ENCODE results near the gene RAB7A.
"Not testable (repeated sequence)": the region's sequence is repeated elsewhere in the genome, so short reads cannot be mapped to it uniquely, and the experiment has no call there.

RAB7A gene

DNA sequence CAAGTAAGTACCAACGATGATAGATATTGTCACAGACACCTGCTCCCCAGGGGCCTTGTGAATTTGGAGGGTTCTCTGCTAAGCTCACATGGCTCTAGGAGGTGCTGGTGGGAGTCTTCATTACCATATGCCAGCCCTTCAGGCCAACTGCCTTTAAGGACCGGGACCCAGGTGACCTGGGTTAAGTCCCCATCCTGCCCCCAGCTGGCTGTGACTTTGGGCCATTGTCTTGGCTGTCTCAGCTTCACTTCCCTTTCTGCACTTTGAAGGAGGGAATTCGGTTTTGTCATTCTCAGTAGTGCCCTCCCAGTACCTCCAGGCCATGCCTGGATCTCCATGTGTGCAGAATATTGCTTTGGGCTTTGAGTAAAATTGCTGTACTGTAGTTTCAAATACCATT is 80.6 kb downstream of the RAB7A start:
- no peak for DNase-seq
- in situ Hi-C loops (cut with MboI; ENCODE audit: low pct_unique_long_range_greater_than_20kb, low sequenced_read_pairs), result no loop called here

DNA sequence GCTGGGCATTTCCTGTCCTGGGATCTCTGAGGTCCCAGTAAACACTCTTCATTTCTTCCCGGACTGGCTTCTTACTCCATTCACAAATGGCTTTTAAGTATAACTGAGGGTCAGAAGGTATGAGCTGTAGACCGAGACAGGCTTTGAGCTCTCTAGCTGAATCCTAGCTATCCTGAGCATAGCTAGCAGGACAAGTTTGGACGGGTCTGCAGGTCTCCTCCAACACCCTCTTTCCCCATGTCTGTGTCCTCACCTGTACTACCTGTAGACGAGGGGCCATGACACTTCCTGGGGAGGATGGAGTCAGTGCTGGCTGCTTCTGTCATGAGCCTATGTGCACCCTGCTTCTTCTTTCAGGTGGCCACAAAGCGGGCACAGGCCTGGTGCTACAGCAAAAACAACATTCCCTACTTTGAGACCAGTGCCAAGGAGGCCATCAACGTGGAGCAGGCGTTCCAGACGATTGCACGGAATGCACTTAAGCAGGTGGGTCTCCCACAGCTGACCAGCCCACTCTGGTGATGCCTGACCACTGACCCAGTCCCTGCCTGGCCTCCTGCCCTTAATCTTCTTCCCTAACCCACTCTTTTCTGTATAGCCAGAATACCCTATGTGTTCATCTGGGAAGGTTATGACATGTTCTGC is 81.3 kb downstream of the RAB7A start:
- in situ Hi-C loops (cut with MboI; ENCODE audit: low pct_unique_long_range_greater_than_20kb, low sequenced_read_pairs), result no loop called here
- DNase-seq, result no peak

DNA sequence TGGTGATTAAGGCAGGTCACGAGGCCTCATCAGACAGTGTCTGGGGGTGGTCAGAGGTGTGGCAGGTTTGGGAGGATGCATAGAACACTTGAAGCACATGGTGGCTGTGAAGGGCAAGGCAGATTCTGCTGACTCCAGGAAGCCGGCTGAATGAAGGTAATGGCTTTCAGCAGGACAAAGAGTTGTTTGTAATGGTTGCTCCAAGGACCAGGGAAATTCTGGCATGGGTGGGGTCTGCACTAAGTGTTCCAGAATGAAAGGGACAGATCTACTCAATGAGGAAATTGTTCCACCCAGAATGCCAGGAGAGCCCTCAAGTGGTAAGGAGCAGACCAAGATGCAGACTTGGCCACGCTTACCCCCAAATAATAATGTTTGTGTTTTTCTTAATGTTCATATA is 82.7 kb downstream of the RAB7A start:
- DNase-seq, result no peak
- in situ Hi-C loops (cut with MboI; ENCODE audit: low pct_unique_long_range_greater_than_20kb, low sequenced_read_pairs), result no loop called here

DNA sequence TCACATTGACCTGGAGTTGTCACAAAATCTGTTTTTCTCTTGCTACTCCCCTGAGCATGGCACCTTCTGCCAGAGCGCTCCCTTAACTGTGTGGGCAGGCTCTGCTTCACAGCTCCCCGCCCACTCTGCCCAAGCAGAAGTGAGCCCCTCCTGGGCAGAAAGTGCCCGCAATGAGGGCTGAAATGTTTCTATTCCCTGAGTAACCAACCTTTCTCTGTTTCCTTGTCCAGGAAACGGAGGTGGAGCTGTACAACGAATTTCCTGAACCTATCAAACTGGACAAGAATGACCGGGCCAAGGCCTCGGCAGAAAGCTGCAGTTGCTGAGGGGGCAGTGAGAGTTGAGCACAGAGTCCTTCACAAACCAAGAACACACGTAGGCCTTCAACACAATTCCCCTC is 87.1 kb downstream of the RAB7A start:
- no peak for DNase-seq
- in situ Hi-C loops (cut with MboI; ENCODE audit: low pct_unique_long_range_greater_than_20kb, low sequenced_read_pairs), result no loop called here

DNA sequence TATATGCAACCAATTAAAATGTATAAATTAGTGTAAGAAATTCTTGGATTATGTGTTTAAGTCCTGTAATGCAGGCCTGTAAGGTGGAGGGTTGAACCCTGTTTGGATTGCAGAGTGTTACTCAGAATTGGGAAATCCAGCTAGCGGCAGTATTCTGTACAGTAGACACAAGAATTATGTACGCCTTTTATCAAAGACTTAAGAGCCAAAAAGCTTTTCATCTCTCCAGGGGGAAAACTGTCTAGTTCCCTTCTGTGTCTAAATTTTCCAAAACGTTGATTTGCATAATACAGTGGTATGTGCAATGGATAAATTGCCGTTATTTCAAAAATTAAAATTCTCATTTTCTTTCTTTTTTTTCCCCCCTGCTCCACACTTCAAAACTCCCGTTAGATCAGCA is 88.1 kb downstream of the RAB7A start:
- no peak for DNase-seq
- in situ Hi-C loops (cut with MboI; ENCODE audit: low pct_unique_long_range_greater_than_20kb, low sequenced_read_pairs), result no loop called here

DNA sequence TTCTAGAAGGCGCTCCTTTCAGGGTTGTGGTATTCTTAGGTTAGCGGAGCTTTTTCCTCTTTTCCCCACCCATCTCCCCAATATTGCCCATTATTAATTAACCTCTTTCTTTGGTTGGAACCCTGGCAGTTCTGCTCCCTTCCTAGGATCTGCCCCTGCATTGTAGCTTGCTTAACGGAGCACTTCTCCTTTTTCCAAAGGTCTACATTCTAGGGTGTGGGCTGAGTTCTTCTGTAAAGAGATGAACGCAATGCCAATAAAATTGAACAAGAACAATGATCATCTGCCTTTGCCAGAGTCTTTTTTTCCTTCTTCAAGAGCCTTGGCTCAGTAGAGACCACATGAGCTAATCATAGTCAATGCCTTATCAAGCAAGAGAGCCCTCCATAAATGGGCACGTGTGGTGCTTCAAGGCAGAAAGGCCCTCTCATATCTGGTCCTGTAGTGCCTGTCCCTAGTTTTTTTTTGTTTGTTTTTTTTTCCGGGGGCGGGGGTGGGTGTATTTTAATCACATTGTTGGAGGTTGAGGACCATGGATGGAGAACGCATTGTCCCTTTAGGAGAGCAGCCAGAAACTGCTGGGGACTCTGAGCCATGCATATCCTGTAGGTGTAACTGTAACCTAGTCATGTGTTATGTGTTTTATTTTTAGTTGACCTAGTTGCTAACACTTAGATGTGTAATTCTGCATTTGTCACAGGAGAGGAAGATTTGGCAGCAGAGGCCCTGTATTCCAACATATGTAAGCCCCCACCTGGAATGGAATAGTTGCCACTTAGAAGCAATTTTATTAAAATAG is 88.7 kb downstream of the RAB7A start:
- in situ Hi-C loops (cut with MboI; ENCODE audit: low pct_unique_long_range_greater_than_20kb, low sequenced_read_pairs), result no loop called here
- DNase-seq, result no peak

DNA sequence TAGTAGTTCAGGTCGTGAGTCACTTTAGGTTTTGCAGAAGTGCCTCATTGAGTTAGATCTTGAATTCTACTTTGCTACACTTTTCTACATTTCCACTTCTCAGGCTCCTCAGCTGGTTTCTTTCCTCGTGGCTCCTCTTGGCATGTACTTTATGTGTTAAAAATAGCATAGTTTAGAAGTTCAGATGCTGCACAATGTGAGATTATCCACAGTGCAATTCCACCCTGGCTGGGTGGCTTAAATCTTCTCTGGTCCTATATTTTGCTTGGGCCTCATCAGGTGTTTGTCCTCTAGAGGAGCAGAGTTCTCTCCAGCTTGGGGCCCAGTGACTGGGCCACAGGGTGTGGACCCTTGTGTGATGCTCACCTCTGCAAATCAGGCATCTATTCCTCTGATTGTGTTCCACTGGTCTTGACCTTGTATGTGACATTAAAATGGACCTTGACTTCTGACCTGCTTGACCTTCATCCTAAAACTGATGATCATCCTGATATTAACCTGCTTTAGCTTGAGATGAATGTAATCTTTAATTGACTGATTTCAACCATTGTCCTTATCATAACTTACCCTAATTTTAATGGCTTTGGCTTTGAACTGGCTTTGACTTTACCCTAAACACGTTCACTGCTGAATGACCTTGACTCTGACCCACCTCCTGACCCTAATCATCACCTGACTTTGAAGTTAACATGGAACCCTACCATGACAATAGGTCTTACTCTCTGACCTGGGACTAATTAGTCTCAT is 89.5 kb downstream of the RAB7A start:
- in situ Hi-C loops (cut with MboI; ENCODE audit: low pct_unique_long_range_greater_than_20kb, low sequenced_read_pairs), result no loop called here
- no peak for DNase-seq

DNA sequence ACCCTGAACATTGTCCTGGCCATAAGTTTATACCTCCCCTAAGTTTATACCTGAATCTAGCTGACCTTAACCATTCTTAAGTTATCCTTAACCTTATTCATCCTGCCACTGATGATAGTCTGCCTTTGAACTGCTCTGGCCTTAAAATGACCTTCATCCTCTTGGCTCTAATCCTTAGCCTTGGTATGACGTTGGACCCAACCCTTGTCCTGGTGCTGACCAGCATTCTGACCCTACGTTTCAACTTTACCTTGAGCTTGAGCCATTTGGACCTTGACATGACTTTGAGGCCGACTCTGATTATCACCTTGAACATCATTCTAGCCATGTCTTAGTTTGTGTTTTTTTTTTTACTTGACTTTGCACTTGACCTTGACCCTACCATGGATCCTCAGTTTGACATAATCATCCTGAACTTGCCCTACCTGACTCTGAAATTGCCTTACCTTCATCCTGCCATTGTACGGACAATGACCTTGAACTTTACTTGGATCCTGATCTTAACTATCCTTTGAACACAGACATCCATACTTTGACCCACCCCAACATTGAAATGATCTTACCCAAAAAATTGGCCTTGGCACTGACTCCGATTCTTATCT is 92.3 kb downstream of the RAB7A start:
- no peak for DNase-seq
- in situ Hi-C loops (cut with MboI; ENCODE audit: low pct_unique_long_range_greater_than_20kb, low sequenced_read_pairs), result no loop called here

DNA sequence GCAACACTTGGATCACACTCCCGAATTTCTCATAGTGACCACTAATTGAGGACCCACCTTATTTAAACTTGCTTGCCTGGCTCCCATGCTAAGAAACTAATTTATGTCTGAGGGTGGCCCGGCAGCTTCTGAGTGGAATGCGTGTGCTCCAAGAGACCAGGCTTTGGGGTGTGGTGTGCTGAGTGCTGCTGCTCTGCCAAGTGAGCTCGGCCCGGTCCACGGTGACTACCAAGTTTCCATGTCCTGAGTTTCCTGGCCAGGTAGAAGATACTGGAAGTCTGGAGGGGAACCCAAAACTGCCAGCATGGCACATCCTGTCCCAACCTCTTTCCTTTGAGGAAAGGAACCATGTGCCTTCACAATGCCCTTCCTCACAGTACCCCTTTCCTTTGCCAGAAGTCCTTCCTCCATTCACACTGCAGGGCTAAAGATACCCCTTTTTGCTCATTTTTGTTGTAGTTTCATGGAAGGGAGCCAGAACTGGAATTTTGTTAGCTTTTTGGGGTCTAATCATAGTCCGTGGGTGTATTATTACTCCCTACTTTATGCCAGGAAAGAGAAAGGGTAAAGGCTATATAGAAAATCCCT is 94.4 kb downstream of the RAB7A start:
- no peak for DNase-seq

DNA sequence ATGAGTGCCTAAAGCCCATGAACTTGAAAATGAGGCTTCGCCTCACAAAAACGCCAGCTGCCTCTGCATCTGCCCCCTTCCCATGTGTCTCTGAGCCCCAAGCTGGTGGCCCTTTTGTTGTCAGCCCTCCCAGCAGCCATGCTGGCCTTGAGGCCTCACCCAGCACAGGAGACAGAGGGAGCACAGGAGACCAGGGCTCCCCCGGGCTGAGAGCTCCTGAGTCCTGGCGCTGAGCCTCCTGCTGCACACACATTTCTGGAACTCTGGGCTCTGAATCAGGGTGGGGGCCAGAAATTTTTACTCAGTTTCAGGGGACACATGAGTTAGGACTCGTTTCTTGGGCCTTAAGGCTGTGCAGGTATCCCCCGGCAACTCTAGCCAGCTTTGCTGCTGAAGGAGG is 97.0 kb downstream of the RAB7A start:
- no peak for DNase-seq
- in situ Hi-C loops (cut with MboI; ENCODE audit: low pct_unique_long_range_greater_than_20kb, low sequenced_read_pairs), result no loop called here

More for the DNA sequence above, 94.4 kb downstream of the RAB7A start:
- in situ Hi-C loops (cut with MboI; ENCODE audit: low pct_unique_long_range_greater_than_20kb, low sequenced_read_pairs), result no loop called here

DNA sequence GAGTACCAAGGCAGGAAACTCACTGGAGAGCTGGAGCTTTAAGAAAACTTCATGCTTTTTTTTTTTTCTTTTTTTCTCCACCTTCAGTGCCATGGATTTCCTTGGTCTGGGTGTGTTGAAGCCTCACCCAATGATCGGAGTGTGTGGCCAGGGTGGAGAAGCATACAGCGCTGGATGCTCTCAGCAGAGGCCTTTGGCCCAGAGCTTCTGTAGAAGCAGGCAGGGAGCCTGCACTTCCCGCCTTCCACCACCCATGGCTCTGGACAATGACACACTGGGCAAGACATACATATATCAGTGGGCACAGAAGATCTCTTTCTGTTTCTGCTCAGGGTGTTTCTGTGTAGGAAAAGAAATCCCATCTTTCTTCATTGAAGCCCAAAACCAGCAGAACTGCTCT is 97.6 kb downstream of the RAB7A start:
- DNase-seq, result no peak
- in situ Hi-C loops (cut with MboI; ENCODE audit: low pct_unique_long_range_greater_than_20kb, low sequenced_read_pairs), result no loop called here

DNA sequence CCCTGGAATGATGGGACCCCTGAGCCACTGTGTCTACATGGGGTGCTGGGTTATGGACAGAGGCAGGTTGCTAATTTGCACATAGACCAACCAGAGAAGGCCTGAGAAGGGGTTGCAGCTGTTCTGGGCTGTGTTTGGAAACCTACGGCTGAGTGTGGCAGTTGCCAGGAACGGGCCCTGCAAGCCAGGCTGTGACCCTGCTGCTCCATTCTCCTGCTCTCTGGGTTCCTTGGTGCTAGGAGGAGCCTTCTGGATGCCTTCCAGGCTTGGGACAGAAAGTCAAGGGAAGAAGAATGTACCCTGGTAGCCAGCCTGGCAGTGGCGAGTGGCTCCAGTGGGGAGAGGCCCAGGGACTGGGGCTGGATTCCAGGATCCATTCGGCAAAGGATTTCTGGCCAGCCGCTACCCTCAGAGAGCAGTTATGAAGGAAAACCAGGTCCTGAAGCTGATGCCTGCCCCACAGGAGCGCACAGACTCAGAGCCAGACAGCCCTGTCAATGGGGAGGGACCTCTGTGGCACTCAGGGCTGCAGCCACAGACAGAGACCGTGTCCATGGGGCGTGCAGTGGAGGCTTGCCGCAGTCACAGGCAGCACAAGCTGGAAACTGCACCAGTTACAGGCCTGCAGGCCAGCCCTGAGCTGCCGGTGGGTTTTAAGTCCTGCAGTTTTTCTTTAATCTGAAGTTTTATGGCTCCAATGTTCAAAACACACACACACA is 98.3 kb downstream of the RAB7A start:
- in situ Hi-C loops (cut with MboI; ENCODE audit: low pct_unique_long_range_greater_than_20kb, low sequenced_read_pairs), result no loop called here
- DNase-seq, result no peak

DNA sequence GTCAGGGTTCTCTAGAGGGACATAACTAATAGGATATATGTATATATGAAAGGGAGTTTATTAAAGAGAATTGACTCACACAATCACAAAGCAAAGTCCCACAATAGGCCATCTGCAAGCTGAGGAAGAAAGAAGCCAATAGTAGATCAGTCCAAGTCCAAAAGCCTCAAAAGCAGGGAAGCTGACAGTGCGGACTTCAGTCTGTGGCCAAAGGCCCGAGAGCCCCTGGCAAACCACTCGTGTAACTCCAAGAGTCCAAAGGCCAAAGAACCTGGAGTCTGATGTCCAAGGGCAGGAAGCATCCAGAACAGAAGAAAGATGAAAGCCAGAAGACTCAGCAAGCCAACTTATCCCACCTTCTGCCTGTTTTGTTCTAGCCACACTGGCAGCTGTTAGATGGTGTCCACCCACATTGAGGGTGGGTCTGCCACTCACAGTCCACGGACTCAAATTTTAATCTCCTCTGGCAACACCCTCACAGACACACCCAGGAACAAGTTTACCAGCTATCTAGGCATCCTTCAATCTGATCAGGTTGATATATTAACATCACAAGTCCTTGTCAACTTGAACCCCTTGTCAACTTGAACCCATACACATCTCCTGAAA is 99.2 kb downstream of the RAB7A start:
- in situ Hi-C loops (cut with MboI; ENCODE audit: low pct_unique_long_range_greater_than_20kb, low sequenced_read_pairs), result no loop called here

DNA sequence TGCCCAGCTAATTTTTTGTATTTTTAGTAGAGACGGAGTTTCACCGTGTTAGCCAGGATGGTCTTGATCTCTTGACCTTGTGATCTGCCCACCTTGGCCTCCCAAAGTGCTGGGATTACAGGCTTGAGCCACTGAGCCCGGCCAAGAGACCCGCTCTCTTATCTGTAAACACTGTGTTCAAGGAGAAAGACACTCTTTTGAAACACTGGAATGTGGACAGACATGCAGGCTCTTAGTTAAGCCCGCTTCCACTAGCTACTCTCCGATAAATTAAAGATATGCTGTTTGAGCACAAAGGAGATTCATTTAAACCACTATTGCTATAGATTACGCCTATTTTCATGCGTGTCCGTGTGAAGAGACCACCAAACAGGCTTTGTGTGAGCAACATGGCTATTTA is 103.1 kb downstream of the RAB7A start:
- in situ Hi-C loops (cut with MboI; ENCODE audit: low pct_unique_long_range_greater_than_20kb, low sequenced_read_pairs); DNase-seq: not testable (repeated sequence)

More for the DNA sequence above, 99.2 kb downstream of the RAB7A start:
- DNase-seq, result no peak

DNA sequence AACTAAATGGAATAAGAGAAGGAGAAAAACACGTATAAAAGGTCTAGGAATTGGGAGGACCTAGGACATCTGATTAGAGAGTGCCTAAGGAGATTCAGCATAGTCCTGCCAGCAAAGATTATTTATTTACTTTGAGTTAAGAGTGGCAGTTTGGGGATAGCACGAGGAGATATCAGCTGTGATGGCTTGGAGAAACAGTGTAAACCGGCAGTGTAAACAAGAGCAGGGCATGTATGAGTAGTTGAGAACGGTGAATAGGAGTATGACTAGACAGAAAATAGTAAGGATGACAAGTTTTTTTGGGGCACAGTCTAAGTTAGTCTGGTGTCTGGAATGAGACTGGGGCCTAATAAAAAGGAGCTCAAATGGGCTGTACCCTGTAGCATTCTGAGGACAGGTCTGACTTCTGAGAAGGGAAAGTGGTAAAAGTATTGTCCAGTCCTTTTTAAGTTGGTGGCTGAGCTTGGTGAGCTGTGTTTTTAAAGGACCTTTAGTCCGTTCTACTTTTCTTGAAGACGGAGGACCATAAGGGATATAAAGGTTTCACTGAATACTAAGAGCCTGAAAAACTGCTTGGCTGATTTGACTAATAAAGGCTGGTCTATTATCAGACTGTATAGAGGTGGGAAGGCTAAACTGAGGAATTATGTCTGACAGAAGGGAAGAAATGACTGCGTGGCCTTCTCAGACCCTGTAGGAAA is 104.1 kb downstream of the RAB7A start:
- in situ Hi-C loops (cut with MboI; ENCODE audit: low pct_unique_long_range_greater_than_20kb, low sequenced_read_pairs), result not testable (repeated sequence)

DNA sequence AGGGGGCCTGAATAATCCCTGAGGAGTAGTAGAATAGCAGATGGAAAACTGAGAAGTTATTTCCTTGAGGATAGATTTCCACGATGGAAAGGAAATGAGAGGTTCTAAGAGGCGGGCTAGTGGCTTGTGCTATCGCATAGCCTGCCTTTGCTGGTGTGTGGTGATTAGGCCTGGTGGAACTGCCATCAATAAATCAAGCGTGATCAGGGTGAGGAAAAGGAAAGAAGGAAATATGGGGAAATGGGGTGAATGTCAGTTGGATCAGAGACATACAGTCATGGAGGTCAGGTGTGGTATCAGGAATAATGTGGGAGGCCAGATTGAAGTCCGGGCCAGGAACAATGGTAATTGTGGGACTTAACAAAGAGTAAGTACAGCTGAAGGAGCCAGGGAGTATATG is 104.8 kb downstream of the RAB7A start:
- DNase-seq; in situ Hi-C loops (cut with MboI; ENCODE audit: low pct_unique_long_range_greater_than_20kb, low sequenced_read_pairs): not testable (repeated sequence)

More for the DNA sequence above, 104.1 kb downstream of the RAB7A start:
- not testable (repeated sequence) for DNase-seq

DNA sequence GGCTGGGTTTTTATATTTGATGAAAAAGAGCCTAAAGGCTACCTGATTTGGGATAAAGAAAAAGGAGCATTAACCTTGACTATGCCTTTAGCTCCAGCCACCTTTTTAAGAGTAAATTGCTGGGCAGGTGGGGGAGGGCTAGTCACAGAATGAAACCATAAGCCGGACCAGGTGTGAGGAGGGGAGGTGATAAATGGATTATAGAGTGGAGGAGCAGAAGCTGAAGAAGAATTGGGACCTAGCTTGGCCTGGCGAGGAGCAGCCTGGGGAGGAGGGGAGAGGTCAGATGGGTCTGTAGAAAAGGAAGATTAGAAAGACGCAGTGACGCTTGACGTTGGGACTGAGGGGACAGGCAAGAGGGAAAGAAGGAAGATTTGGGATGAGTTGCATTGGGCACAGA is 107.0 kb downstream of the RAB7A start:
- in situ Hi-C loops (cut with MboI; ENCODE audit: low pct_unique_long_range_greater_than_20kb, low sequenced_read_pairs); DNase-seq: not testable (repeated sequence)

DNA sequence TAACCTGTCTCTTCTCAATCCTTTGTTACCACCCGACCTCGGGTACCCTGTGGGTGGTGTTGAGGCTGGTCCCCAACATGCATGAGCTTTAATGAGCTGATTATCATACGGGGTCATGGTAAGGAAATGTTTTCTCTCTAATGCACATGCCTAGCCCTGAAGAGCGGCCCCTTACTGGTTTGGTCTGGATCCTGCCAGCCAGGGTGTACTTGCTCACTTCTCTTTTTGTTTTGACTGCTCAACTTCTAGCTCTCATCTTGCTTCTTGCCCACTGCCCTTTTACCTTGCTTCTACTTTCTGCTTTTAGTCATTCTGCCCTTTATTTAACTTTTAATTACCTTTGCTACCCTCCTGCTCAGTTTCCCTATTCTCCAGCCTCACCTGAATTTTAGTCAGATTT is 109.1 kb downstream of the RAB7A start:
- no peak for DNase-seq
- in situ Hi-C loops (cut with MboI; ENCODE audit: low pct_unique_long_range_greater_than_20kb, low sequenced_read_pairs), result no loop called here

Data from KBM-7 (cell line).